HCT116 (cell line): ENCODE data around the gene ZNF521. TPM values are rescaled to one million over a fixed set of nuclear protein-coding genes. Genes with fewer than 3 reads are reported as not detected.

ENCODE experiments used
- ATAC-seq: fragments of 200-7000 bp; cut with Tn5 transposase; 2 replicates; pipeline ENCODE4 v1.9.1; 2020; ENCODE audit warnings: mild to moderate bottlenecking, moderate library complexity
- BruUV-seq: library from RNA; stranded (reverse); fragments of 400-500 nt; replicated peaks from 2 replicates; lab custom pipeline; 2021; lab: Mats Ljungman, UMichigan
- CTCF ChIA-PET: fragments of 300-600 bp; sonication (Branson Sonifier 250); formaldehyde crosslinking; loops from one replicate; lab custom pipeline; 2021; ENCODE audit warnings: antibody characterized with exemption; lab: Charles Lee
- POLR2A ChIA-PET: fragments of 300-600, 350-600 bp; sonication (Branson Sonifier 250); formaldehyde crosslinking; loops from one replicate; lab custom pipeline; 2021; ENCODE audit warnings: antibody characterized with exemption; lab: Charles Lee
- RAD21 ChIA-PET, 2 experiments: fragments of 300-600 bp; sonication (Branson Sonifier 250); formaldehyde crosslinking; loops; one replicate each; lab custom pipeline; 2023; ENCODE audit warnings: low total read pairs in 2 of 2; ENCODE audit not compliant: uncharacterized antibody in 2 of 2, unreplicated experiment in 2 of 2, low non-redundant PET in 1 of 2; lab: Charles Lee
- DNase-seq: peaks from one replicate; pipeline ENCODE4 v3.0.0-alpha.2; 2010; ENCODE audit warnings: low read depth, low spot score
- H2AFZ ChIP-seq: fragments of 200-600 bp; shearing (Covaris generic), sonication (generic); 2 replicates; pipeline ENCODE4 v1.6.1; 2017; ENCODE audit warnings: low read depth, mixed run types, mixed read lengths, antibody characterized with exemption, low read length; ENCODE audit not compliant: poor library complexity, severe bottlenecking
- H3K27ac ChIP-seq: 2 replicates; pipeline ENCODE4 v1.5.1; 2012; ENCODE audit warnings: low read depth, low read length
- H3K27me3 ChIP-seq: fragments of 200-600 bp; sonication (generic); 2 replicates; pipeline ENCODE4 v1.6.1; 2016; ENCODE audit warnings: mixed run types, low read length, mixed read lengths; ENCODE audit not compliant: insufficient read depth
- H3K36me3 ChIP-seq, 2 experiments: fragments of 200-500 bp in 1 of 2; fragments of 200-600 bp in 1 of 2; sonication (Bioruptor generic) in 1 of 2; sonication (generic) in 1 of 2; 2 replicates each; pipeline versions ENCODE4 v1.5.1 to v1.6.1; 2014 to 2016; ENCODE audit warnings: low read length in 2 of 2, inconsistent platforms in 1 of 2, mixed read lengths in 1 of 2, mixed run types in 1 of 2; ENCODE audit not compliant: insufficient read depth in 2 of 2, control insufficient read depth in 1 of 2
- H3K4me1 ChIP-seq, 2 experiments: fragments of 200-600 bp in 1 of 2; sonication (generic) in 1 of 2; 2 replicates each; pipeline versions ENCODE4 v1.5.1 to v1.6.1; 2012 to 2017; ENCODE audit warnings: low read length in 2 of 2, inconsistent platforms in 1 of 2, mild to moderate bottlenecking in 1 of 2, mixed read lengths in 1 of 2, mixed run types in 1 of 2, moderate library complexity in 1 of 2; ENCODE audit not compliant: insufficient read depth in 2 of 2, control insufficient read depth in 1 of 2
- H3K4me2 ChIP-seq: fragments of 200-600 bp; sonication (generic); 2 replicates; pipeline ENCODE4 v1.6.1; 2017; ENCODE audit warnings: mixed run types, low read length, mixed read lengths
- H3K4me3 ChIP-seq, 2 experiments: fragments of 200-600 bp in 1 of 2; sonication (generic) in 1 of 2; replicated peaks in 1 of 2; 2 replicates each; pipeline ENCODE4 v1.5.1; 2011 to 2016; ENCODE audit warnings: low read length in 2 of 2, control low read depth in 1 of 2, low read depth in 1 of 2, mild to moderate bottlenecking in 1 of 2, mixed read lengths in 1 of 2, mixed run types in 1 of 2
- H3K79me2 ChIP-seq: fragments of 200-600 bp; sonication (generic); 2 replicates; pipeline ENCODE4 v1.6.1; 2017; ENCODE audit warnings: mild to moderate bottlenecking, mixed run types, low read length, moderate library complexity, mixed read lengths; ENCODE audit not compliant: insufficient read depth
- H3K9ac ChIP-seq: fragments of 200-600 bp; sonication (generic); 2 replicates; pipeline ENCODE4 v1.6.1; 2016; ENCODE audit warnings: low read length, mixed read lengths
- H3K9me2 ChIP-seq: fragments of 200-600 bp; sonication (generic), shearing (Covaris generic); 2 replicates; pipeline ENCODE4 v1.6.1; 2017; ENCODE audit warnings: mixed run types, mild to moderate bottlenecking, moderate library complexity; ENCODE audit not compliant: insufficient read depth
- H3K9me3 ChIP-seq, 2 experiments: fragments of 200-500 bp in 1 of 2; fragments of 200-600 bp in 1 of 2; sonication (Bioruptor generic) in 1 of 2; sonication (generic) in 1 of 2; 2 replicates each; pipeline ENCODE4 v1.6.1; 2014 to 2017; ENCODE audit warnings: low read length in 2 of 2, mixed read lengths in 2 of 2, inconsistent platforms in 1 of 2, low read depth in 1 of 2, mild to moderate bottlenecking in 1 of 2, mixed run types in 1 of 2, moderate library complexity in 1 of 2; ENCODE audit not compliant: control insufficient read depth in 1 of 2, insufficient read depth in 1 of 2
- H4K20me1 ChIP-seq: fragments of 200-600 bp; sonication (generic), shearing (Covaris generic); 2 replicates; pipeline ENCODE4 v1.6.1; 2017; ENCODE audit warnings: mixed run types, mild to moderate bottlenecking, moderate library complexity; ENCODE audit not compliant: insufficient read depth
- EGR1 ChIP-seq: IDR thresholded peaks from 2 replicates; pipeline ENCODE4 v1.6.1; 2012; ENCODE audit warnings: low read depth
- EZH2 ChIP-seq: fragments of 200-600 bp; sonication (generic); IDR thresholded peaks from 2 replicates; pipeline ENCODE4 v1.6.1; 2017; ENCODE audit warnings: antibody characterized with exemption, mixed run types
- JUND ChIP-seq: IDR thresholded peaks from 2 replicates; pipeline ENCODE4 v1.6.1; 2012
- POLR2A ChIP-seq: IDR thresholded peaks from 2 replicates; pipeline ENCODE4 v1.7.0; 2011; ENCODE audit warnings: borderline replicate concordance; ENCODE audit not compliant: insufficient read depth, insufficient read length; ENCODE audit errors: extremely low read depth
- POLR2AphosphoS5 ChIP-seq: IDR thresholded peaks from 2 replicates; pipeline ENCODE4 v1.6.1; 2011; ENCODE audit warnings: mild to moderate bottlenecking, low read depth, low read length, moderate library complexity
- RAD21 ChIP-seq: IDR thresholded peaks from 2 replicates; pipeline ENCODE4 v1.6.1; 2012; ENCODE audit warnings: low read depth, mild to moderate bottlenecking
- SRF ChIP-seq: IDR thresholded peaks from 2 replicates; pipeline ENCODE4 v1.6.1; 2012; ENCODE audit warnings: low read depth
- intact Hi-C: fragments of 100-400 bp; cut with micrococcal nuclease; formaldehyde crosslinking; loops from 2 replicates; pipeline ENCODE4 v1.10.0; 2022
- total RNA-seq: library from RNA; stranded (reverse); gene quantifications from one replicate; pipeline ENCODE4 v1.2.1, GENCODE V29; 2021; ENCODE audit not compliant: unreplicated experiment
- TF ChIP-seq, protein P1 (sequence below): IDR thresholded peaks from 2 replicates; pipeline ENCODE4 v1.6.1; 2011; ENCODE audit warnings: mild to moderate bottlenecking, low read length, moderate library complexity; ENCODE audit not compliant: insufficient replicate concordance; ENCODE audit errors: extremely low read depth
- TF ChIP-seq, protein P2 (sequence below), 3 experiments: fragments of 200-600 bp in 1 of 3; sonication (generic) in 1 of 3; IDR thresholded peaks in 2 of 3; conservative IDR thresholded peaks in 1 of 3; 2 replicates each; pipeline ENCODE4 v1.5.1; 2012 to 2017; ENCODE audit warnings: low read depth in 2 of 3, low read length in 2 of 3, antibody characterized with exemption in 1 of 3, borderline replicate concordance in 1 of 3, control low read depth in 1 of 3, mild to moderate bottlenecking in 1 of 3, mixed read lengths in 1 of 3, mixed run types in 1 of 3, moderate library complexity in 1 of 3; ENCODE audit not compliant: insufficient read depth in 1 of 3

The ZNF521 gene
- total RNA-seq, 1 experiment from 2014 or later = 0.10 TPM

DNA sequence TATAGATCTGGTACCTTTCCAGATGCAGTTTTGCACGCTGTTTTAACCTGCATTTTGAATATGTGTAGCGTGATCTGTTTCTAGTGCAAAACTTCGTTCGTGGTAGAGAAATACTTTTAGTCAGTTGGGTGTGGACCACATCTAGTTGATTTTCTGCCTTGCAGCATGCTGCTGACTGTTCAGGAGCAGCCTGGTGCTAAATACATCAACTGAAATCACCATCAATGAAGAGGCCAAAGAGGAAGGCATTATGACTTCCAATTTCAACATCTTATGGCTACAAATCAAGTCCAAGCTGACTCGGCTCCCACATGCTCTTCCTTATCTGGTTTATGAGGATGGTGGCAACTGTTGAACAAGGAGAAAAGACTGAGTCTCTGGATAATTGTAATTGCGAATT lies 298.5 kb downstream of the ZNF521 start:
- H3K9me2 ChIP-seq = no peaks in the 10 kb centered on the region
- POLR2A ChIA-PET = no interaction called here
- H3K4me1 ChIP-seq = no peaks in the 10 kb centered on the region
- BruUV-seq = no TSS peak
- CTCF ChIA-PET = no interaction called here
- no peak overlapping the region for H3K4me2 ChIP-seq
- H4K20me1 ChIP-seq = no peaks in the 10 kb centered on the region
- H3K27me3 ChIP-seq = no peaks in the 10 kb centered on the region
- H3K36me3 ChIP-seq = no peaks in the 10 kb centered on the region
- RAD21 ChIA-PET = no interaction called here
- TF ChIP-seq, protein P1, sequence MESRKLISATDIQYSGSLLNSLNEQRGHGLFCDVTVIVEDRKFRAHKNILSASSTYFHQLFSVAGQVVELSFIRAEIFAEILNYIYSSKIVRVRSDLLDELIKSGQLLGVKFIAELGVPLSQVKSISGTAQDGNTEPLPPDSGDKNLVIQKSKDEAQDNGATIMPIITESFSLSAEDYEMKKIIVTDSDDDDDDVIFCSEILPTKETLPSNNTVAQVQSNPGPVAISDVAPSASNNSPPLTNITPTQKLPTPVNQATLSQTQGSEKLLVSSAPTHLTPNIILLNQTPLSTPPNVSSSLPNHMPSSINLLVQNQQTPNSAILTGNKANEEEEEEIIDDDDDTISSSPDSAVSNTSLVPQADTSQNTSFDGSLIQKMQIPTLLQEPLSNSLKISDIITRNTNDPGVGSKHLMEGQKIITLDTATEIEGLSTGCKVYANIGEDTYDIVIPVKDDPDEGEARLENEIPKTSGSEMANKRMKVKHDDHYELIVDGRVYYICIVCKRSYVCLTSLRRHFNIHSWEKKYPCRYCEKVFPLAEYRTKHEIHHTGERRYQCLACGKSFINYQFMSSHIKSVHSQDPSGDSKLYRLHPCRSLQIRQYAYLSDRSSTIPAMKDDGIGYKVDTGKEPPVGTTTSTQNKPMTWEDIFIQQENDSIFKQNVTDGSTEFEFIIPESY = no peak
- TF ChIP-seq POLR2A (no peak), EZH2 (no peak)
- TF ChIP-seq, all 23 proteins: peak for 0
- Histone ChIP-seq H3K27ac (no peak overlapping the region), H3K9ac (no peak overlapping the region), H2AFZ (no peak overlapping the region), H3K4me3 (no peak overlapping the region), H3K9me3 (no peaks in the 10 kb centered on the region), H3K79me2 (no peaks in the 10 kb centered on the region)
- DNase-seq (no peak), ATAC-seq (no peak)
- intact Hi-C loops = no loop called here

GRCh38 chr18:25052511-25052921 lies 299.4 kb downstream of the ZNF521 start:
- DNase-seq = no peak
- no TSS peak for BruUV-seq
- no peak overlapping the region for H3K27ac ChIP-seq
- H3K4me2 ChIP-seq = no peak overlapping the region
- RAD21 ChIA-PET = no interaction called here
- H3K79me2 ChIP-seq = no peaks in the 10 kb centered on the region
- intact Hi-C loops = no loop called here
- H3K4me3 ChIP-seq = no peak overlapping the region
- no peaks in the 10 kb centered on the region for H3K27me3 ChIP-seq
- no peaks in the 10 kb centered on the region for H3K9me2 ChIP-seq
- H3K9me3 ChIP-seq = no peaks in the 10 kb centered on the region
- CTCF ChIA-PET = no interaction called here
- TF ChIP-seq RAD21 (no peak), SRF (no peak), POLR2AphosphoS5 (no peak), EGR1 (no peak), JUND (no peak)
- TF ChIP-seq, protein P2, sequence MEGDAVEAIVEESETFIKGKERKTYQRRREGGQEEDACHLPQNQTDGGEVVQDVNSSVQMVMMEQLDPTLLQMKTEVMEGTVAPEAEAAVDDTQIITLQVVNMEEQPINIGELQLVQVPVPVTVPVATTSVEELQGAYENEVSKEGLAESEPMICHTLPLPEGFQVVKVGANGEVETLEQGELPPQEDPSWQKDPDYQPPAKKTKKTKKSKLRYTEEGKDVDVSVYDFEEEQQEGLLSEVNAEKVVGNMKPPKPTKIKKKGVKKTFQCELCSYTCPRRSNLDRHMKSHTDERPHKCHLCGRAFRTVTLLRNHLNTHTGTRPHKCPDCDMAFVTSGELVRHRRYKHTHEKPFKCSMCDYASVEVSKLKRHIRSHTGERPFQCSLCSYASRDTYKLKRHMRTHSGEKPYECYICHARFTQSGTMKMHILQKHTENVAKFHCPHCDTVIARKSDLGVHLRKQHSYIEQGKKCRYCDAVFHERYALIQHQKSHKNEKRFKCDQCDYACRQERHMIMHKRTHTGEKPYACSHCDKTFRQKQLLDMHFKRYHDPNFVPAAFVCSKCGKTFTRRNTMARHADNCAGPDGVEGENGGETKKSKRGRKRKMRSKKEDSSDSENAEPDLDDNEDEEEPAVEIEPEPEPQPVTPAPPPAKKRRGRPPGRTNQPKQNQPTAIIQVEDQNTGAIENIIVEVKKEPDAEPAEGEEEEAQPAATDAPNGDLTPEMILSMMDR (IDR thresholded peaks at IDR 0.05 in 2 of 3, conservative IDR thresholded peaks at IDR 0.05 in 1 of 3; ENCODE audit: borderline replicate concordance in 1 of 3, insufficient read depth in 1 of 3, low read depth in 2 of 3, low read length in 2 of 3) = no peak
- TF ChIP-seq, all 23 proteins: peak for 0
- no peak overlapping the region for H3K9ac ChIP-seq
- H3K4me1 ChIP-seq = no peaks in the 10 kb centered on the region
- H3K36me3 ChIP-seq = no peaks in the 10 kb centered on the region
- POLR2A ChIA-PET = no interaction called here
- ATAC-seq = no peak
- no peak overlapping the region for H2AFZ ChIP-seq
- no peaks in the 10 kb centered on the region for H4K20me1 ChIP-seq
